A673 (cell line): ENCODE data around the gene EPHB2. TPM values are rescaled to one million over a fixed set of nuclear protein-coding genes. Genes with fewer than 3 reads are reported as not detected.

Source experiments
- Bru-seq: library from RNA; stranded (reverse); fragments of 400-500 nt; gene quantifications from one replicate; lab custom pipeline; 2021; lab: Mats Ljungman, UMichigan
- BruChase-seq, 2 experiments: library from RNA; stranded (reverse); fragments of 400-500 nt; gene quantifications; one replicate each; lab custom pipeline; 2021; lab: Mats Ljungman, UMichigan
- BruUV-seq: library from RNA; stranded (reverse); fragments of 400-500 nt; replicated peaks from 2 replicates; lab custom pipeline; 2021; lab: Mats Ljungman, UMichigan
- CTCF ChIA-PET: fragments of 300-600 bp; sonication (Branson Sonifier 250); formaldehyde crosslinking; loops from one replicate; lab custom pipeline; 2022; ENCODE audit warnings: antibody characterized with exemption; lab: Charles Lee
- POLR2A ChIA-PET: fragments of 300-600 bp; sonication (Branson Sonifier 250); formaldehyde crosslinking; loops from one replicate; lab custom pipeline; 2022; ENCODE audit warnings: antibody characterized with exemption; ENCODE audit not compliant: low non-redundant PET; lab: Charles Lee
- DNase-seq: peaks from one replicate; pipeline ENCODE4 v3.0.0-alpha.2; 2015; ENCODE audit warnings: low spot score
- H3K27ac ChIP-seq: fragments of 200-600 bp; sonication (generic); 2 replicates; pipeline ENCODE4 v1.5.1; 2016; ENCODE audit warnings: mixed run types, low read depth, mild to moderate bottlenecking, mixed read lengths, antibody characterized with exemption, low read length; ENCODE audit not compliant: poor library complexity, severe bottlenecking
- H3K27me3 ChIP-seq: fragments of 200-600 bp; sonication (generic); replicated peaks from 2 replicates; pipeline ENCODE4 v1.6.1; 2017; ENCODE audit warnings: mixed run types, low read depth, mild to moderate bottlenecking, mixed read lengths, antibody characterized with exemption, low read length; ENCODE audit not compliant: insufficient read depth, poor library complexity
- H3K36me3 ChIP-seq: fragments of 200-600 bp; sonication (generic); 2 replicates; pipeline ENCODE4 v1.6.1; 2016; ENCODE audit warnings: mixed run types, mild to moderate bottlenecking, mixed read lengths, antibody characterized with exemption, low read length; ENCODE audit not compliant: insufficient read depth, poor library complexity, severe bottlenecking
- H3K4me1 ChIP-seq: fragments of 200-600 bp; sonication (generic); 2 replicates; pipeline ENCODE4 v1.6.1; 2017; ENCODE audit warnings: mixed run types, mild to moderate bottlenecking, mixed read lengths, antibody characterized with exemption, low read length; ENCODE audit not compliant: insufficient read depth, poor library complexity, severe bottlenecking
- H3K4me3 ChIP-seq: fragments of 200-600 bp; sonication (generic); 2 replicates; pipeline ENCODE4 v1.5.1; 2016; ENCODE audit warnings: low read depth, mixed run types, mild to moderate bottlenecking, mixed read lengths, low read length; ENCODE audit not compliant: poor library complexity, severe bottlenecking
- H3K9me3 ChIP-seq: fragments of 200-600 bp; sonication (generic); 2 replicates; pipeline ENCODE4 v1.6.1; 2016; ENCODE audit warnings: mixed run types, low read depth, mild to moderate bottlenecking, mixed read lengths, antibody characterized with exemption, low read length; ENCODE audit not compliant: poor library complexity, severe bottlenecking
- CTCF ChIP-seq: fragments of 300-800, 200-600 bp; sonication (generic); conservative IDR thresholded peaks from 2 replicates; pipeline ENCODE4 v1.5.1; 2017; ENCODE audit warnings: low read depth, mild to moderate bottlenecking, antibody characterized with exemption, low read length, moderate library complexity, mixed read lengths
- EZH2 ChIP-seq: fragments of 200-600 bp; sonication (generic); IDR thresholded peaks from 2 replicates; pipeline ENCODE4 v1.6.1; 2017; ENCODE audit warnings: borderline replicate concordance, low read depth, mild to moderate bottlenecking, mixed read lengths, antibody characterized with exemption, low read length; ENCODE audit not compliant: poor library complexity, severe bottlenecking
- intact Hi-C: fragments of 100-400 bp; cut with micrococcal nuclease; formaldehyde crosslinking; loops from one replicate; pipeline ENCODE4 v1.10.0; 2022; ENCODE audit not compliant: unreplicated experiment
- long read RNA-seq: library from polyadenylated mRNA; stranded (forward); transcript quantifications from one replicate; pipeline ENCODE4 v2.0.0, GENCODE V29; 2022
- total RNA-seq: library from RNA; stranded (reverse); gene quantifications from 2 replicates; pipeline ENCODE4 v1.2.3, GENCODE V29; 2021

The EPHB2 gene
- total RNA-seq (10.4 and 12.3 TPM in 2 replicates), Bru-seq, nascent RNA (percentile 46 among the genes with signal in this experiment), BruChase-seq, experiment 1, labeled RNA remaining after a 2-hour chase (percentile 47 among the genes with signal in this experiment), BruChase-seq, experiment 2, labeled RNA remaining after a 6-hour chase (percentile 54 among the genes with signal in this experiment)
- long read RNA-seq, full-length matches to known transcripts: 6 of 32 reads
- long read RNA-seq, partial matches to known transcripts: 16 of 32 reads
- long read RNA-seq, other reads (novel, unspliced or antisense): 10 of 32 reads

GRCh38 chr1:22710701-22711049, at the start of gene EPHB2:
EPHB2 (plus strand) TSS chr1:22710839; CDS start chr1:22710983, 144 bp downstream.
- ChIA-PET CTCF (no interaction called here), POLR2A (no interaction called here)
- TF ChIP-seq CTCF (no peak), EZH2 (no peak)
- peak; percentile 58 for DNase-seq
- peaks cover 4% of the 10 kb centered on the region for H3K4me1 ChIP-seq
- H3K27me3 ChIP-seq: peaks cover 16% of the 10 kb centered on the region
- H3K27ac ChIP-seq: no peak within 1 kb of the TSS
- no TSS peak for BruUV-seq
- intact Hi-C loops: no loop called here
- H3K4me3 ChIP-seq: peak within 1 kb of the TSS; percentile 45
- no peaks in the 10 kb centered on the region for H3K9me3 ChIP-seq
- H3K36me3 ChIP-seq: no peaks in the 10 kb centered on the region

- Histone ChIP-seq H3K4me1 (no peaks in the 10 kb centered on the region), H3K27ac (no peak overlapping the region), H3K36me3 (no peaks in the 10 kb centered on the region), H3K27me3 (peaks cover 6% of the 10 kb centered on the region), H3K9me3 (no peaks in the 10 kb centered on the region), H3K4me3 (no peak overlapping the region)
- intact Hi-C loops: no loop called here
- no peak for TF ChIP-seq CTCF
- no TSS peak for BruUV-seq
- POLR2A ChIA-PET: no interaction called here
- no peak for DNase-seq
- CTCF ChIA-PET: no interaction called here
Measured at GRCh38 chr1:22661880-22662279, 48.8 kb upstream of the EPHB2 start.

DNA sequence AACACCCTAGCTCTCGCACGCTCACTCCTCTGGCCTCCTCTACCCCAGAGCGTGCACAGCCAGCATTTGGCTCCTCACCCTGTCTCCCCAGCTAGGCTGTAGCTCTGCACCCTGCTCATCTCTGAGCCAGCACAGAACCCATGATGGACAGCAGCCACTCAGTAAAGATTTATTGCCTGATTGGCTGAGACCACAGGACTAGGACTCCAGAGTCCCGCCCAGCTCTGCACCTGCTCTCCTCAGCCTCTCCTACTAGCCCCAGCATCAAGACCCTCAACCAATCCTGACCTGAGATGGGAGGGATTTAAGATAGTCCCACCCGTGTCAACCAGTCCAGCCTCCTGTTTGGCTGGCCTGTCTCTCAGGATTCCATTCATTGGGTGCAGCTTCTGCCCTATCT, 48.3 kb upstream of the EPHB2 start:
- BruUV-seq: no TSS peak
- intact Hi-C loops: no loop called here
- POLR2A ChIA-PET: interaction anchor here (0.6 kb wide), 1 partner anchor 394 kb away, joined by 6 read pairs; no protein-coding TSS in a partner anchor
- CTCF ChIA-PET: no interaction called here
- H3K36me3 ChIP-seq: no peaks in the 10 kb centered on the region
- H3K27ac ChIP-seq: no peak overlapping the region
- H3K27me3 ChIP-seq: peaks cover 4% of the 10 kb centered on the region
- peak; percentile 49 for DNase-seq
- no peaks in the 10 kb centered on the region for H3K4me1 ChIP-seq
- no peak overlapping the region for H3K4me3 ChIP-seq
- TF ChIP-seq CTCF: no peak
- no peak for TF ChIP-seq EZH2
- no peaks in the 10 kb centered on the region for H3K9me3 ChIP-seq
